Cortex of kidney (tissue), 1 donor: ENCODE measurements around the gene DNAJC18.

Experiments used
- DNase-seq: peaks from one replicate; lab custom pipeline; 2025; lab: John Stamatoyannopoulos, UW

The DNAJC18 gene

GRCh38 chr5:139403418-139403786 is 35.9 kb downstream of the DNAJC18 start:
- no peak for DNase-seq

- no peak for DNase-seq
These were observed 36.7 kb downstream of the DNAJC18 start for GRCh38 chr5:139402561-139403158.

- no peak for DNase-seq
These were observed 37.8 kb downstream of the DNAJC18 start for GRCh38 chr5:139401546-139401945.

- no peak for DNase-seq
These were observed 39.7 kb downstream of the DNAJC18 start for GRCh38 chr5:139399501-139400121.

GRCh38 chr5:139397921-139398320 is 41.4 kb downstream of the DNAJC18 start:
- no peak for DNase-seq

- no peak for DNase-seq
These were observed 42.6 kb downstream of the DNAJC18 start for GRCh38 chr5:139396691-139397090.

GRCh38 chr5:139395844-139396640 is 43.3 kb downstream of the DNAJC18 start:
- DNase-seq = no peak

- no peak for DNase-seq
These were observed 44.4 kb downstream of the DNAJC18 start, which contains the start of gene PROB1 for GRCh38 chr5:139394654-139395566. PROB1 (minus strand) TSS chr5:139395104; CDS start chr5:139395081, 23 bp downstream.

GRCh38 chr5:139394123-139394653 is 45.1 kb downstream of the DNAJC18 start:
- DNase-seq = no peak

GRCh38 chr5:139393497-139394122 is 45.7 kb downstream of the DNAJC18 start:
- DNase-seq = no peak

GRCh38 chr5:139392678-139393496 is 46.4 kb downstream of the DNAJC18 start:
- DNase-seq = no peak

GRCh38 chr5:139392324-139392677 is 47.0 kb downstream of the DNAJC18 start:
- DNase-seq = no peak

GRCh38 chr5:139391570-139392323 is 47.6 kb downstream of the DNAJC18 start:
- no peak for DNase-seq

- no peak for DNase-seq
These were observed 48.4 kb downstream of the DNAJC18 start for GRCh38 chr5:139390639-139391569.

- DNase-seq = no peak
These were observed 49.4 kb downstream of the DNAJC18 start, which contains the start of gene MZB1 for GRCh38 chr5:139389701-139390638. MZB1 (minus strand) TSS chr5:139389913; CDS start chr5:139389856, 57 bp downstream.

- no peak for DNase-seq
These were observed 51.0 kb downstream of the DNAJC18 start for GRCh38 chr5:139388198-139388821.
